GM12892 (cell line): ENCODE results near the gene MAG.

ENCODE experiments used
- POLR2A ChIP-seq: IDR thresholded peaks from 2 replicates; pipeline ENCODE4 v1.6.1; 2011; ENCODE audit warnings: low read depth, low read length, control low read depth
- POLR2AphosphoS5 ChIP-seq: IDR thresholded peaks from 2 replicates; pipeline ENCODE4 v1.6.1; 2011; ENCODE audit warnings: low read depth, low read length, control low read depth
- TAF1 ChIP-seq: IDR thresholded peaks from 2 replicates; pipeline ENCODE4 v1.6.1; 2011; ENCODE audit warnings: low read depth, mild to moderate bottlenecking, control low read depth, low read length, borderline replicate concordance

GRCh38 chr19:35348911-35349611, 57.1 kb downstream of the MAG start:
- TF ChIP-seq TAF1 (no peak), POLR2A (no peak; the same call in 1 of the 2 replicates), POLR2AphosphoS5 (peak; percentile 54; the same call in 1 of the 2 replicates)
